Measurements from ENCODE around the gene SPRN. TPM values are rescaled to one million over a fixed set of nuclear protein-coding genes. Genes with fewer than 3 reads are reported as not detected.
"Not testable (repeated sequence)": the region's sequence is repeated elsewhere in the genome, so short reads cannot be mapped to it uniquely, and the experiment has no call there.

Gene SPRN
- total RNA-seq, 1 donor from 2014 or later, result not detected

DNA sequence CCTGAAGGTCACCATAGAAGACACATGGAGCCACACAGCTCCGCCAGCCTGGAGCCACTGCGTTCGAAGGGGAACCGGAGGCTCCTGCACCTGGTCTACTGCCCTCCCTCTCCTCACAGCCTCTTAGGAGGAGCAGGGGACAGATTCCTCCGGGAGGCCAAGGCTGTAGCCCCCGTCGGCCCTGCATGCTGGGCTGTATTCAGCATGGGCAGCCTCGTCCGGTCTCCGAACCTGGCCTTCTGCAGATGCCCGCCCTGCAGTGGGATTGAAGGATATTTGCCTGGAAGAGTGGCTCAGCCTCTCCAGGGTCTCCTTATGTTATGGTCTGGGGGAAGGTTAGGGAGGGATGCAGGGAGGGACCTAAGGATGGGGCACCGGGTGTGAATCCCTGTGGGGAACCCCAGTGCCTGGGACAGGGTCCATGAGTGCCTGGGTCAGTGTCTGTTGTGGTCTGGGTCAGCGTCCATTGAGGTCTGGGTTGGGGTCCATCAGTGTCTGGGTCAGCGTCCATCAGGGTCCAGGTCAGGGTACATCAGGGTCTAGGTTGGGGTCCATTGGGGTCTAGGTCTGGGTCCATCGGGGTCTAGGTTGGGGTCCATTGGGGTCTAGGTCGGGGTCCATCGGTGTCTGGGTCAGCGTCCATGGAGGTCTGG lies 16.3 kb upstream of the SPRN start:
- H3K9me3 Mint-ChIP-seq, result peaks cover 9% of the 10 kb centered on the region
- no peak overlapping the region for H3K27ac Mint-ChIP-seq
- peaks cover 6% of the 10 kb centered on the region for H3K4me1 Mint-ChIP-seq (ENCODE audit: low read depth)
- no peaks in the 10 kb centered on the region for H3K36me3 Mint-ChIP-seq (ENCODE audit: low read depth)
- H3K4me3 Mint-ChIP-seq, result no peak overlapping the region
- intact Hi-C loops (cut with micrococcal nuclease), result no loop called here
- DNase-seq (ENCODE audit: low spot score), result no peak
- peaks cover 7% of the 10 kb centered on the region for H3K27me3 Mint-ChIP-seq (ENCODE audit: insufficient read depth)

GRCh38 chr10:133439517-133440461 lies 15.4 kb upstream of the SPRN start:
- intact Hi-C loops (cut with micrococcal nuclease), result no loop called here
- Mint-ChIP-seq H3K36me3 (ENCODE audit: low read depth) (no peaks in the 10 kb centered on the region), H3K27ac (no peak overlapping the region), H3K4me1 (ENCODE audit: low read depth) (peaks cover 6% of the 10 kb centered on the region), H3K9me3 (no peaks in the 10 kb centered on the region), H3K4me3 (no peak overlapping the region), H3K27me3 (ENCODE audit: insufficient read depth) (peaks cover 11% of the 10 kb centered on the region)
- no peak for DNase-seq (ENCODE audit: low spot score)

GRCh38 chr10:133438711-133439273 lies 14.4 kb upstream of the SPRN start:
- H3K27ac Mint-ChIP-seq, result no peak overlapping the region
- intact Hi-C loops (cut with micrococcal nuclease), result no loop called here
- H3K4me3 Mint-ChIP-seq, result no peak overlapping the region
- H3K4me1 Mint-ChIP-seq (ENCODE audit: low read depth), result peaks cover 6% of the 10 kb centered on the region
- peaks cover 11% of the 10 kb centered on the region for H3K27me3 Mint-ChIP-seq (ENCODE audit: insufficient read depth)
- no peak for DNase-seq (ENCODE audit: low spot score)
- H3K36me3 Mint-ChIP-seq (ENCODE audit: low read depth), result no peaks in the 10 kb centered on the region
- H3K9me3 Mint-ChIP-seq, result no peaks in the 10 kb centered on the region

DNA sequence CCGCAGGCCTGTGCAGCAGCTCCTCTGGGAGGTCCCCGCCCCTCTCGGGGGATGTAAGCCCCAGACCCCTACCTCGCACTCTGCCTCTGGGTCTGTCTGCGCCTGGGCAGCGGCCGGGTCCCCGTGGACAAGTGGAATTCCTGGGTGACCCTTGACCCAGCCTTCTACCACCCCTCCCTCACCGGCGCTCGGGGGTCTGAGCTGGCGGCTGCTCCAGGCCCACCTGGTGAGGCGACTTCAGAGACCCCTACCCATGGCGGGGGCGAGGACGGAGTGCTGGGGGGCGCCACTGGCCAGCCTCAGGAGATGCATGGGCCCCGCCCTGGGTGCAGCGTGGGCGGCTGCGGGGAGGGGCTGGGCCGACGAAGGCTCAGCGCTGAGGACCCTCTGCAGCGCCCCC lies 8.4 kb upstream of the SPRN start:
- not testable (repeated sequence) for H3K4me1 Mint-ChIP-seq (ENCODE audit: low read depth); H3K9me3 Mint-ChIP-seq

DNA sequence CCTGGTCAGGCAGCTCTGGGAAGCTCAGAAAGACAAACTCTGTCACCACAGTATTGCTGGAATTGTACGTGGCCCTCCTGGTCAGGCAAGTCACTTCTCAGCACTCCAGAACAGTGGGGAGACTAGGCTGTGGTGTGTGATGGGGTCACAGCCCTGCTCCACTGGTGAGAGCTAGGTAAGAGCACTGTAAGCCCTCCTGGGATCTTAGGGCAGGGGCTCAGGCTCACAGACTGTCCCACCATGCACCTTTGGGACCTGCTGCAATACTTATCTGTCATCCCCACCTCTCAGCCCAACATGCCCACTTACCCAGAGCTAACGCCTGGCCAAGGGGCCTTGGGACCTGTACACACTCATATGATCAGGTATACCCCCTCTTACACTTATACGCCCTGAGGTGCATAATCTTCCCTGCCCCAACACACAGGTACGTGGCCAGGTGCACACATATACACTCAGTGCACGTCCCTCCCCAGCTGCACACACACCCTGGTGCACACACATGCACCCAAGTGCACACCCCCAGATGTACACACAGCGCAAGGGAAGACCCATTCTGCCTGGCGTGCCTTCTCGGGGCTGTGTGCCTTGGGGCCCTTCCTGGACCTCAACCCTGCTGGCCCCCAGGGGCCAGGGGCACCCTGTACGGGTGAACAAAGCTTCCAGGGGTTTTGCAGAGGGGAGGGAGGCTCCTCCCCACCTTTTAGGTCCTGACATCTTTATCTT lies 7.6 kb upstream of the SPRN start:
- intact Hi-C loops (cut with micrococcal nuclease); H3K4me1 Mint-ChIP-seq (ENCODE audit: low read depth); DNase-seq (ENCODE audit: low spot score); H3K9me3 Mint-ChIP-seq; H3K4me3 Mint-ChIP-seq; H3K27ac Mint-ChIP-seq; H3K36me3 Mint-ChIP-seq (ENCODE audit: low read depth): not testable (repeated sequence)
- peaks cover 14% of the 10 kb centered on the region for H3K27me3 Mint-ChIP-seq (ENCODE audit: insufficient read depth)

More for the DNA sequence above, 8.4 kb upstream of the SPRN start:
- DNase-seq (ENCODE audit: low spot score); H3K36me3 Mint-ChIP-seq (ENCODE audit: low read depth); H3K4me3 Mint-ChIP-seq; H3K27ac Mint-ChIP-seq; intact Hi-C loops (cut with micrococcal nuclease): not testable (repeated sequence)
- peaks cover 16% of the 10 kb centered on the region for H3K27me3 Mint-ChIP-seq (ENCODE audit: insufficient read depth)

- intact Hi-C loops (cut with micrococcal nuclease); H3K27me3 Mint-ChIP-seq (ENCODE audit: insufficient read depth); H3K9me3 Mint-ChIP-seq; H3K4me3 Mint-ChIP-seq; H3K36me3 Mint-ChIP-seq (ENCODE audit: low read depth); H3K27ac Mint-ChIP-seq; H3K4me1 Mint-ChIP-seq (ENCODE audit: low read depth); DNase-seq (ENCODE audit: low spot score): not testable (repeated sequence)
Observed at GRCh38 chr10:133429571-133429970, 5.1 kb upstream of the SPRN start.

DNA sequence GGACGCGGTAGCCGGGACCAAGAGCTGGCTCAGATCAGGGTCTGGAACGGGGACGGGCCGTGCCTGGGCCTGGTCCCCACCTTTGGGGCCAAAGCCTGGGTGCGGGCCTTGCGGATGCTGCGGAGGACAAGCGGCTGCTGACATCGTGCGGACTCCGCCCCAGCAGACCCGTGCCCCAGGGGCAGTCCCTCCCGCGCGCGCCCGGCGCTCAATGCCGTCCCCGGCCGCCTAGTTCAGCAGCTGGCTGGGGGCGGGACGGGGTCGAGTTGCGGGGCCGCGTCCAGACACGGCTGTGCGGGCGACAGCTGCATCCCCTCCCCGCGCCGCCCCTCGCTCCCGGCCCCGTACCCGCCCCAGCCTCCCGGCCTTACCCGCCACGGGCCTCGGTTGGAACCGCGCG lies 323 bp downstream of the SPRN start:
- H3K9me3 Mint-ChIP-seq; H3K4me3 Mint-ChIP-seq; DNase-seq (ENCODE audit: low spot score); H3K27ac Mint-ChIP-seq; H3K4me1 Mint-ChIP-seq (ENCODE audit: low read depth); H3K36me3 Mint-ChIP-seq (ENCODE audit: low read depth); intact Hi-C loops (cut with micrococcal nuclease): not testable (repeated sequence)
- peaks cover 15% of the 10 kb centered on the region for H3K27me3 Mint-ChIP-seq (ENCODE audit: insufficient read depth)

GRCh38 chr10:133422807-133423771 lies 1.3 kb downstream of the SPRN start:
- peaks cover 12% of the 10 kb centered on the region for H3K27me3 Mint-ChIP-seq (ENCODE audit: insufficient read depth)
- no peak overlapping the region for H3K4me3 Mint-ChIP-seq
- H3K36me3 Mint-ChIP-seq (ENCODE audit: low read depth), result peaks cover 5% of the 10 kb centered on the region
- intact Hi-C loops (cut with micrococcal nuclease), result no loop called here
- DNase-seq (ENCODE audit: low spot score), result no peak
- H3K27ac Mint-ChIP-seq, result no peak overlapping the region
- H3K4me1 Mint-ChIP-seq (ENCODE audit: low read depth), result no peaks in the 10 kb centered on the region
- no peaks in the 10 kb centered on the region for H3K9me3 Mint-ChIP-seq

- intact Hi-C loops (cut with micrococcal nuclease), result no loop called here
- no peak overlapping the region for H3K27ac Mint-ChIP-seq
- no peak for DNase-seq (ENCODE audit: low spot score)
- no peak overlapping the region for H3K4me3 Mint-ChIP-seq
- H3K4me1 Mint-ChIP-seq (ENCODE audit: low read depth), result no peaks in the 10 kb centered on the region
- no peaks in the 10 kb centered on the region for H3K9me3 Mint-ChIP-seq
- peaks cover 12% of the 10 kb centered on the region for H3K27me3 Mint-ChIP-seq (ENCODE audit: insufficient read depth)
- H3K36me3 Mint-ChIP-seq (ENCODE audit: low read depth), result peaks cover 5% of the 10 kb centered on the region
Observed at GRCh38 chr10:133422223-133422806, 2.1 kb downstream of the SPRN start.

GRCh38 chr10:133421336-133422222 lies 2.8 kb downstream of the SPRN start:
- Mint-ChIP-seq H3K27me3 (ENCODE audit: insufficient read depth) (peaks cover 12% of the 10 kb centered on the region), H3K9me3 (no peaks in the 10 kb centered on the region), H3K4me1 (ENCODE audit: low read depth) (no peaks in the 10 kb centered on the region), H3K36me3 (ENCODE audit: low read depth) (peaks cover 5% of the 10 kb centered on the region), H3K4me3 (no peak overlapping the region), H3K27ac (no peak overlapping the region)
- DNase-seq (ENCODE audit: low spot score), result no peak
- intact Hi-C loops (cut with micrococcal nuclease), result no loop called here

DNA sequence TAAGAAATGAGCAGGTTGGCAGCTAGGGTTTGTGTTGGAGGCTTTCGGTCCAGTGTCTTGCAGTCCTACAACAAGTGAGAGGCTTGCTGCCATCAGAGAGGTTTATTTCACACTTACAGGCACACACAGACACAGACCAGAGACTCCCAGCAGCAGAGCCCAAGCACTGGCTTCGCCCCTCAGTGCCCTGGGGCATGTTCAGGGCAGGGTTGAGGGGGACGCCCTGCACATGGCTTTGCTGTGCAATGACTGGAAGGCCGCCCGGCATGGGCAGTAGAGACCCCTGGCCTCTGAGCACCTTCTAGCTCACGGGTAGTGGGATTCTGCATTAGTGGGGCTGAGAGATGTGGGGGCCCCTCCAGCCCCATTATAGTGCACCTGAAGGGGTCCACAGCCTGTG lies 3.8 kb downstream of the SPRN start:
- Mint-ChIP-seq H3K4me3 (no peak overlapping the region), H3K27me3 (ENCODE audit: insufficient read depth) (peaks cover 12% of the 10 kb centered on the region), H3K9me3 (peaks cover 1% of the 10 kb centered on the region), H3K4me1 (ENCODE audit: low read depth) (no peaks in the 10 kb centered on the region), H3K27ac (no peak overlapping the region), H3K36me3 (ENCODE audit: low read depth) (peaks cover 10% of the 10 kb centered on the region)
- intact Hi-C loops (cut with micrococcal nuclease), result no loop called here
- DNase-seq (ENCODE audit: low spot score), result no peak

Measured in activated T-helper 1 cell treated with anti-CD3 and anti-CD28 coated beads, Interleukin-12 subunit alpha, Interleukin-12 subunit beta, Interleukin-2, Interleukin-4 antibody, amounts not matched to agents 30 ng/mL and 10 ng/mL and 1 ng/mL, durations not matched to agents 14 hours and 24 hours and 36 hours (primary cell).